GM18517 (cell line): ENCODE results near the gene HBZ.
"Not testable (repeated sequence)": the region's sequence is repeated elsewhere in the genome, so short reads cannot be mapped to it uniquely, and the experiment has no call there.

Experiments used
- ATAC-seq: cut with Tn5 transposase; IDR thresholded peaks from one replicate; pipeline ENCODE4 v1.9.1; 2021; ENCODE audit warnings: mild to moderate bottlenecking, moderate library complexity; ENCODE audit not compliant: unreplicated experiment

The HBZ gene

GRCh38 chr16:164134-164823 is 11.8 kb downstream of the HBZ start:
- not testable (repeated sequence) for ATAC-seq

- no peak for ATAC-seq
Measured at GRCh38 chr16:164827-165538, 12.5 kb downstream of the HBZ start.

GRCh38 chr16:165539-166374 is 13.3 kb downstream of the HBZ start, which contains the start of gene HBM:
TSS of gene HBM (plus strand) at chr16:165978. CDS start at chr16:165998, 20 bp downstream.
- no peak for ATAC-seq

- ATAC-seq, result no peak
Measured at GRCh38 chr16:166375-167121, 14.1 kb downstream of the HBZ start.

GRCh38 chr16:167122-167690 is 14.8 kb downstream of the HBZ start:
- no peak for ATAC-seq

DNA sequence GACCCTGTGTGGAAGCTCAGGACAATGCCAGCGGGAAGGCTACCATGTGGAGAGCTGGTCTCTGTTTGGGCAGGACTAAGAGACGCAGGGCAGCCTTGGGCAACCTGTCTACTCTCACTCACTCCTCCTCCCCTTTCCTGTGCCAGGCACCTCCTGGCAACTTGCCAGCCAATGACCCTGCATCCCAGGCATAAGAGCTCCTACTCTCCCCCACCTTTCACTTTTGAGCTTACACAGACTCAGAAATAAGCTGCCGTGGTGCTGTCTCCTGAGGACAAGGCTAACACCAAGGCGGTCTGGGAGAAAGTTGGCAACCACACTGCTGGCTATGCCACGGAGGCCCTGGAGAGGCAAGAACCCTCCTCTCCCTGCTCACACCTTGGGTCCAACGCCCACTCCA is 16.0 kb downstream of the HBZ start:
- no peak for ATAC-seq

DNA sequence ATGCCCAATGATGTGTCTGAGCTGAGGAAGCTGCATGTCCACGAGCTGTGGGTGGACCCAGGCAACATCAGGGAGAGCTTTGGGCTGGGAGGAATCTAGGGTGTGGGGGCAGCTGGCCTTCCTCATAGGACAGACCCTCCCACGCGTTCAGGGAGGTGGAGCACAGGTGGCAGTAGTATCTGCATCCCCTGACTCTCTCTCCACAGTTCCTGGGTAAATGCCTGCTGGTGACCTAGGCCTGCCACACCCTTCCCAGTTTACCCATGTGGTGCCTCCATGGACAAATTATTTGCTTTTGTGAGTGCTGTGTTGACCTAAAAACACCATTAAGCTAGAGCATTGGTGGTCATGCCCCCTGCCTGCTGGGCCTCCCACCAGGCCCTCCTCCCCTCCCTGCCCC is 16.6 kb downstream of the HBZ start:
- ATAC-seq, result no peak

DNA sequence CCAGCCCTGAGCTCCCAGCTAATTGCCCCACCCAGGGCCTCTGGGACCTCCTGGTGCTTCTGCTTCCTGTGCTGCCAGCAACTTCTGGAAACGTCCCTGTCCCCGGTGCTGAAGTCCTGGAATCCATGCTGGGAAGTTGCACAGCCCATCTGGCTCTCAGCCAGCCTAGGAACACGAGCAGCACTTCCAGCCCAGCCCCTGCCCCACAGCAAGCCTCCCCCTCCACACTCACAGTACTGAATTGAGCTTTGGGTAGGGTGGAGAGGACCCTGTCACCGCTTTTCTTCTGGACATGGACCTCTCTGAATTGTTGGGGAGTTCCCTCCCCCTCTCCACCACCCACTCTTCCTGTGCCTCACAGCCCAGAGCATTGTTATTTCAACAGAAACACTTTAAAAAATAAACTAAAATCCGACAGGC is 17.7 kb downstream of the HBZ start:
- ATAC-seq, result not testable (repeated sequence)

DNA sequence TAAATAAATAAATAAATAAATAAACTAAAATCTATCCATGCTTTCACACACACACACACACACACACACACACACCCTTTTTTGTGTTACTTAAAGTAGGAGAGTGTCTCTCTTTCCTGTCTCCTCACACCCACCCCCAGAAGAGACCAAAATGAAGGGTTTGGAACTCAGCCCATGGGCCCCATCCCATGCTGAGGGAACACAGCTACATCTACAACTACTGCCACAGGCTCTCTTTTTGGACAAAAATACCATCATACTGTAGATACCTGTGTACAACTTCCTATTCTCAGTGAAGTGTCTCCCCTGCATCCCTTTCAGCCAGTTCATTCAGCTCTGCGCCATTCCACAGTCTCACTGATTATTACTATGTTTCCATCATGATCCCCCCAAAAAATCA is 18.3 kb downstream of the HBZ start:
- no peak for ATAC-seq

GRCh38 chr16:172374-172941 is 20.0 kb downstream of the HBZ start, which contains the start of gene HBA2:
TSS of gene HBA2 (plus strand) at chr16:172876. CDS start at chr16:172913, 37 bp downstream.
- ATAC-seq, result not testable (repeated sequence)

GRCh38 chr16:173211-173854 is 20.9 kb downstream of the HBZ start:
- ATAC-seq, result not testable (repeated sequence)

DNA sequence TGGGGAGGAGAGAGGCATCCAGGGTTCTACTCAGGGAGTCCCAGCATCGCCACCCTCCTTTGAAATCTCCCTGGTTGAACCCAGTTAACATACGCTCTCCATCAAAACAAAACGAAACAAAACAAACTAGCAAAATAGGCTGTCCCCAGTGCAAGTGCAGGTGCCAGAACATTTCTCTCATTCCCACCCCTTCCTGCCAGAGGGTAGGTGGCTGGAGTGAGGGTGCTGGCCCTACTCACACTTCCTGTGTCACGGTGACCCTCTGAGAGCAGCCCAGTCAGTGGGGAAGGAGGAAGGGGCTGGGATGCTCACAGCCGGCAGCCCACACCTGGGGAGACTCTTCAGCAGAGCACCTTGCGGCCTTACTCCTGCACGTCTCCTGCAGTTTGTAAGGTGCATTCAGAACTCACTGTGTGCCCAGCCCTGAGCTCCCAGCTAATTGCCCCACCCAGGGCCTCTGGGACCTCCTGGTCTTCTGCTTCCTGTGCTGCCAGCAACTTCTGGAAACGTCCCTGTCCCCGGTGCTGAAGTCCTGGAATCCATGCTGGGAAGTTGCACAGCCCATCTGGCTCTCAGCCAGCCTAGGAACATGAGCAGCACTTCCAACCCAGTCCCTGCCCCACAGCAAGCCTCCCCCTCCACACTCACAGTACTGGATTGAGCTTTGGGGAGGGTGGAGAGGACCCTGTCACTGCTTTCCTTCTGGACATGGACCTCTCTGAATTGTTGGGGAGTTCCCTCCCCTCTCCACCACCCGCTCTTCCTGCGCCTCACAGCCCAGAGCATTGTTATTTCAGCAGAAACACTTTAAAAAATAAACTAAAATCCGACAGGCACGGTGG is 21.7 kb downstream of the HBZ start:
- not testable (repeated sequence) for ATAC-seq

GRCh38 chr16:175011-175949 is 22.8 kb downstream of the HBZ start:
- ATAC-seq, result no peak

DNA sequence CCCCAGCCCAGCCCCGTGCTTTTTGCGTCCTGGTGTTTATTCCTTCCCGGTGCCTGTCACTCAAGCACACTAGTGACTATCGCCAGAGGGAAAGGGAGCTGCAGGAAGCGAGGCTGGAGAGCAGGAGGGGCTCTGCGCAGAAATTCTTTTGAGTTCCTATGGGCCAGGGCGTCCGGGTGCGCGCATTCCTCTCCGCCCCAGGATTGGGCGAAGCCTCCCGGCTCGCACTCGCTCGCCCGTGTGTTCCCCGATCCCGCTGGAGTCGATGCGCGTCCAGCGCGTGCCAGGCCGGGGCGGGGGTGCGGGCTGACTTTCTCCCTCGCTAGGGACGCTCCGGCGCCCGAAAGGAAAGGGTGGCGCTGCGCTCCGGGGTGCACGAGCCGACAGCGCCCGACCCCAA is 23.6 kb downstream of the HBZ start:
- not testable (repeated sequence) for ATAC-seq

DNA sequence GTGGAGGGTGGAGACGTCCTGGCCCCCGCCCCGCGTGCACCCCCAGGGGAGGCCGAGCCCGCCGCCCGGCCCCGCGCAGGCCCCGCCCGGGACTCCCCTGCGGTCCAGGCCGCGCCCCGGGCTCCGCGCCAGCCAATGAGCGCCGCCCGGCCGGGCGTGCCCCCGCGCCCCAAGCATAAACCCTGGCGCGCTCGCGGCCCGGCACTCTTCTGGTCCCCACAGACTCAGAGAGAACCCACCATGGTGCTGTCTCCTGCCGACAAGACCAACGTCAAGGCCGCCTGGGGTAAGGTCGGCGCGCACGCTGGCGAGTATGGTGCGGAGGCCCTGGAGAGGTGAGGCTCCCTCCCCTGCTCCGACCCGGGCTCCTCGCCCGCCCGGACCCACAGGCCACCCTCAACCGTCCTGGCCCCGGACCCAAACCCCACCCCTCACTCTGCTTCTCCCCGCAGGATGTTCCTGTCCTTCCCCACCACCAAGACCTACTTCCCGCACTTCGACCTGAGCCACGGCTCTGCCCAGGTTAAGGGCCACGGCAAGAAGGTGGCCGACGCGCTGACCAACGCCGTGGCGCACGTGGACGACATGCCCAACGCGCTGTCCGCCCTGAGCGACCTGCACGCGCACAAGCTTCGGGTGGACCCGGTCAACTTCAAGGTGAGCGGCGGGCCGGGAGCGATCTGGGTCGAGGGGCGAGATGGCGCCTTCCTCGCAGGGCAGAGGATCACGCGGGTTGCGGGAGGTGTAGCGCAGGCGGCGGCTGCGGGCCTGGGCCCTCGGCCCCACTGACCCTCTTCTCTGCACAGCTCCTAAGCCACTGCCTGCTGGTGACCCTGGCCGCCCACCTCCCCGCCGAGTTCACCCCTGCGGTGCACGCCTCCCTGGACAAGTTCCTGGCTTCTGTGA is 24.3 kb downstream of the HBZ start, which contains the start of gene HBA1:
Gene HBA1 (plus strand): TSS at position 204 of the 906 bp plus-strand sequence. CDS start 37 bp downstream, at position 241.
- not testable (repeated sequence) for ATAC-seq

- ATAC-seq, result no peak
Measured at GRCh38 chr16:177394-177822, 25.0 kb downstream of the HBZ start.
